OCI-LY7 (cell line): Measurements from ENCODE around the gene COL8A1. TPM values are rescaled to one million over a fixed set of nuclear protein-coding genes. Genes with fewer than 3 reads are reported as not detected.

Experiments
- BruUV-seq: library from RNA; stranded (reverse); fragments of 400-500 nt; replicated peaks from 2 replicates; lab custom pipeline; 2021; lab: Mats Ljungman, UMichigan
- CTCF ChIA-PET: fragments of 300-600 bp; sonication (Branson Sonifier 250); formaldehyde crosslinking; loops from one replicate; lab custom pipeline; 2022; ENCODE audit warnings: antibody characterized with exemption; ENCODE audit not compliant: unreplicated experiment; lab: Charles Lee
- POLR2A ChIA-PET: fragments of 300-600 bp; sonication (Branson Sonifier 250); formaldehyde crosslinking; loops from one replicate; lab custom pipeline; 2022; ENCODE audit warnings: antibody characterized with exemption; lab: Charles Lee
- DNase-seq: peaks from one replicate; pipeline ENCODE4 v3.0.0-alpha.2; 2015; ENCODE audit warnings: low spot score
- H2AFZ ChIP-seq: fragments of 200-600 bp; sonication (generic), shearing (Covaris generic); 2 replicates; pipeline ENCODE4 v1.6.1; 2014; ENCODE audit warnings: mild to moderate bottlenecking, antibody characterized with exemption, low read length, moderate library complexity
- H3K27ac ChIP-seq: fragments of 200-600 bp; sonication (generic); 2 replicates; pipeline ENCODE4 v1.5.1; 2014; ENCODE audit warnings: mixed run types, low read depth, mild to moderate bottlenecking, moderate library complexity, low read length, inconsistent platforms; ENCODE audit not compliant: poor library complexity, severe bottlenecking
- H3K36me3 ChIP-seq: fragments of 200-600 bp; sonication (generic); 2 replicates; pipeline ENCODE4 v1.6.1; 2014; ENCODE audit warnings: mild to moderate bottlenecking, antibody characterized with exemption, low read length, moderate library complexity, mixed read lengths; ENCODE audit not compliant: insufficient read depth
- H3K4me1 ChIP-seq: fragments of 200-600 bp; sonication (generic); 2 replicates; pipeline ENCODE4 v1.5.1; 2014; ENCODE audit warnings: mild to moderate bottlenecking, low read length; ENCODE audit not compliant: insufficient read depth, poor library complexity, severe bottlenecking
- H3K4me2 ChIP-seq: fragments of 200-600 bp; sonication (generic); 2 replicates; pipeline ENCODE4 v1.6.1; 2014; ENCODE audit warnings: mild to moderate bottlenecking, low read length
- H3K4me3 ChIP-seq: fragments of 200-600 bp; sonication (generic); 2 replicates; pipeline ENCODE4 v1.5.1; 2014; ENCODE audit warnings: mild to moderate bottlenecking, low read depth, low read length; ENCODE audit not compliant: poor library complexity, severe bottlenecking
- H3K79me2 ChIP-seq: fragments of 200-600 bp; sonication (generic); 2 replicates; pipeline ENCODE4 v1.6.1; 2016; ENCODE audit warnings: low read depth, mild to moderate bottlenecking, low read length, moderate library complexity, mixed read lengths; ENCODE audit not compliant: insufficient read depth
- H3K9me2 ChIP-seq: fragments of 200-600 bp; sonication (generic); 2 replicates; pipeline ENCODE4 v1.6.1; 2016; ENCODE audit warnings: mild to moderate bottlenecking, low read length, mixed read lengths; ENCODE audit not compliant: insufficient read depth
- H3K9me3 ChIP-seq: fragments of 200-600 bp; sonication (generic); 2 replicates; pipeline ENCODE4 v1.6.1; 2014; ENCODE audit warnings: mild to moderate bottlenecking, mixed run types, low read length, mixed read lengths
- H4K20me1 ChIP-seq: fragments of 200-600 bp; sonication (generic); 2 replicates; pipeline ENCODE4 v1.6.1; 2014; ENCODE audit warnings: mild to moderate bottlenecking, antibody characterized with exemption, low read length, moderate library complexity, mixed read lengths; ENCODE audit not compliant: insufficient read depth
- CTCF ChIP-seq: fragments of 200-600 bp; sonication (generic); conservative IDR thresholded peaks from 2 replicates; pipeline ENCODE4 v1.5.1; 2014; ENCODE audit warnings: mild to moderate bottlenecking, antibody characterized with exemption, low read length, moderate library complexity, mixed read lengths
- EZH2phosphoT487 ChIP-seq: fragments of 200-600 bp; sonication (generic); IDR thresholded peaks from 2 replicates; pipeline ENCODE4 v1.6.1; 2018; ENCODE audit warnings: low read depth, borderline replicate concordance, mild to moderate bottlenecking, mixed run types, antibody characterized with exemption, low read length, moderate library complexity, mixed read lengths
- intact Hi-C: fragments of 100-400 bp; cut with micrococcal nuclease; formaldehyde crosslinking; loops from one replicate; pipeline ENCODE4 v1.10.0; 2022; ENCODE audit not compliant: unreplicated experiment
- total RNA-seq, 2 experiments: library from RNA; depleted of rRNA in 1 of 2; stranded (reverse); fragments of >200 nt in 1 of 2; shearing (Covaris generic) in 1 of 2; gene quantifications; 2 replicates each; pipeline ENCODE4 v1.2.3, GENCODE V29; 2014 to 2022

Gene COL8A1
- total RNA-seq, 2 experiments from 2014 or later: 0.10 TPM; not detected in 1

GRCh38 chr3:99662838-99663570, 24.6 kb downstream of the COL8A1 start:
- no peak for DNase-seq
- H3K27ac ChIP-seq: no peak overlapping the region
- no peak overlapping the region for H3K4me3 ChIP-seq
- H3K79me2 ChIP-seq: no peaks in the 10 kb centered on the region
- H2AFZ ChIP-seq: no peak overlapping the region
- H3K4me2 ChIP-seq: no peak overlapping the region
- BruUV-seq: no TSS peak
- H3K36me3 ChIP-seq: no peaks in the 10 kb centered on the region
- H4K20me1 ChIP-seq: no peaks in the 10 kb centered on the region
- ChIA-PET CTCF (no interaction called here), POLR2A (interaction anchor here (0.6 kb wide), 1 partner anchor 136 kb away, joined by 3 read pairs; no protein-coding TSS in a partner anchor)
- H3K9me3 ChIP-seq: no peaks in the 10 kb centered on the region
- no peaks in the 10 kb centered on the region for H3K4me1 ChIP-seq
- H3K9me2 ChIP-seq: no peaks in the 10 kb centered on the region
- TF ChIP-seq EZH2phosphoT487 (no peak), CTCF (no peak)
- intact Hi-C loops: loop anchor here (10.0 kb wide), 1 partner anchor 1158 kb away; no protein-coding TSS in a partner anchor

- BruUV-seq: no TSS peak
- H3K4me2 ChIP-seq: no peak overlapping the region
- H2AFZ ChIP-seq: no peak overlapping the region
- TF ChIP-seq CTCF (no peak), EZH2phosphoT487 (no peak)
- DNase-seq: no peak
- H4K20me1 ChIP-seq: no peaks in the 10 kb centered on the region
- no peak overlapping the region for H3K4me3 ChIP-seq
- no peaks in the 10 kb centered on the region for H3K9me3 ChIP-seq
- no peaks in the 10 kb centered on the region for H3K4me1 ChIP-seq
- ChIA-PET CTCF (no interaction called here), POLR2A (interaction anchor here (1.3 kb wide), 1 partner anchor 8 kb away, joined by 5 read pairs; no protein-coding TSS in a partner anchor)
- no peaks in the 10 kb centered on the region for H3K79me2 ChIP-seq
- no peaks in the 10 kb centered on the region for H3K36me3 ChIP-seq
- no peak overlapping the region for H3K27ac ChIP-seq
- H3K9me2 ChIP-seq: no peaks in the 10 kb centered on the region
- intact Hi-C loops: loop anchor here (10.0 kb wide), 1 partner anchor 1159 kb away; no protein-coding TSS in a partner anchor
These were observed 25.6 kb downstream of the COL8A1 start for GRCh38 chr3:99663977-99664376.

GRCh38 chr3:99665017-99665416, 26.6 kb downstream of the COL8A1 start:
- no TSS peak for BruUV-seq
- Histone ChIP-seq H3K27ac (no peak overlapping the region), H3K9me2 (no peaks in the 10 kb centered on the region), H3K4me3 (no peak overlapping the region), H3K79me2 (no peaks in the 10 kb centered on the region), H3K4me2 (no peak overlapping the region), H4K20me1 (no peaks in the 10 kb centered on the region), H3K4me1 (no peaks in the 10 kb centered on the region), H3K9me3 (no peaks in the 10 kb centered on the region), H3K36me3 (no peaks in the 10 kb centered on the region), H2AFZ (no peak overlapping the region)
- ChIA-PET CTCF (no interaction called here), POLR2A (interaction anchor here (0.7 to 1.3 kb wide), 2 partner anchors 9 to 48 kb away, joined by 4 to 5 read pairs; no protein-coding TSS in a partner anchor)
- DNase-seq: no peak
- TF ChIP-seq EZH2phosphoT487: no peak
- no peak for TF ChIP-seq CTCF
- intact Hi-C loops: loop anchor here (5.0 to 10.0 kb wide), 2 partner anchors 87 to 1160 kb away; no protein-coding TSS in a partner anchor
